Stomach (tissue), 4 donors: ENCODE results near the gene CYP3A5.

ENCODE experiments used
- CTCF ChIP-seq, 7 experiments: fragments of 450-650 bp in 4 of 7; fragments of 200-600 bp in 3 of 7; sonication (generic) in 3 of 7; IDR thresholded peaks; one replicate each; pipeline ENCODE4 v1.5.1; 2016 to 2019; ENCODE audit warnings: antibody characterized with exemption in 7 of 7, control low read depth in 2 of 7, mild to moderate bottlenecking in 1 of 7
- POLR2AphosphoS5 ChIP-seq, 3 donors: sonication (generic); formaldehyde crosslinking; IDR thresholded peaks; one replicate each; pipeline ENCODE4 v1.6.1; 2016; ENCODE audit warnings: antibody characterized with exemption in 3 of 3

GRCh38 chr7:99628471-99629465, 51.0 kb downstream of the CYP3A5 start:
- TF ChIP-seq CTCF (IDR thresholded peaks at IDR 0.05) (no peak), POLR2AphosphoS5 (IDR thresholded peaks at IDR 0.05) (no peak)
